Caco-2 (cell line): ENCODE data around the gene UBQLN4. TPM values are rescaled to one million over a fixed set of nuclear protein-coding genes. Genes with fewer than 3 reads are reported as not detected.
A peak's percentile ranks its signal among the peaks of the same experiment; 100 is the strongest.

Source experiments
- BruUV-seq: library from RNA; stranded (reverse); fragments of 400-500 nt; replicated peaks from 2 replicates; lab custom pipeline; 2021; lab: Mats Ljungman, UMichigan
- CTCF ChIA-PET: fragments of 300-600 bp; sonication (Branson Sonifier 250); formaldehyde crosslinking; loops from one replicate; lab custom pipeline; 2022; ENCODE audit warnings: antibody characterized with exemption; lab: Charles Lee
- POLR2A ChIA-PET: fragments of 300-600 bp; sonication (Branson Sonifier 250); formaldehyde crosslinking; loops from one replicate; lab custom pipeline; 2022; ENCODE audit warnings: antibody characterized with exemption; lab: Charles Lee
- DNase-seq, 2 experiments: peaks; one replicate each; pipeline versions ENCODE4 v3.0.0 to v3.0.0-alpha.2; 2020 to 2022
- H3K27me3 ChIP-seq: replicated peaks from 2 replicates; pipeline ENCODE4 v1.6.0; 2011; ENCODE audit warnings: low read length; ENCODE audit not compliant: control insufficient read depth, insufficient read depth
- H3K36me3 ChIP-seq: 2 replicates; pipeline ENCODE4 v1.5.1; 2011; ENCODE audit warnings: low read length; ENCODE audit not compliant: control insufficient read depth, insufficient read depth
- H3K4me1 ChIP-seq: fragments of 250-450 bp; sonication (Bioruptor Pico); 2 replicates; pipeline ENCODE4 v1.5.1; 2020; ENCODE audit warnings: mild to moderate bottlenecking
- H3K4me3 ChIP-seq: 2 replicates; pipeline ENCODE4 v1.5.1; 2011; ENCODE audit warnings: low read depth, mild to moderate bottlenecking, control low read depth, low read length
- H3K9me3 ChIP-seq: fragments of 250-450 bp; sonication (Bioruptor Pico); 2 replicates; pipeline ENCODE4 v1.5.1; 2020; ENCODE audit warnings: mild to moderate bottlenecking, moderate library complexity
- H3K27ac Mint-ChIP-seq: one replicate; pipeline ENCODE4 v1.8.0; 2022; ENCODE audit warnings: mixed read lengths; ENCODE audit not compliant: unreplicated experiment
- H3K27me3 Mint-ChIP-seq: one replicate; pipeline ENCODE4 v1.8.0; 2022; ENCODE audit warnings: mixed read lengths; ENCODE audit not compliant: insufficient read depth, unreplicated experiment
- H3K36me3 Mint-ChIP-seq: one replicate; pipeline ENCODE4 v1.8.0; 2022; ENCODE audit warnings: mild to moderate bottlenecking, mixed read lengths; ENCODE audit not compliant: insufficient read depth, unreplicated experiment
- H3K4me1 Mint-ChIP-seq: one replicate; pipeline ENCODE4 v1.8.0; 2022; ENCODE audit warnings: low read depth, mixed read lengths; ENCODE audit not compliant: unreplicated experiment
- H3K4me3 Mint-ChIP-seq: one replicate; pipeline ENCODE4 v1.8.0; 2022; ENCODE audit warnings: mild to moderate bottlenecking, moderate library complexity, mixed read lengths; ENCODE audit not compliant: unreplicated experiment
- H3K9me3 Mint-ChIP-seq: one replicate; pipeline ENCODE4 v1.8.0; 2022; ENCODE audit warnings: mixed read lengths; ENCODE audit not compliant: unreplicated experiment
- intact Hi-C: fragments of 100-400 bp; cut with micrococcal nuclease; formaldehyde crosslinking; loops from one replicate; pipeline ENCODE4 v1.10.0; 2022; ENCODE audit not compliant: unreplicated experiment
- total RNA-seq: library from RNA; stranded (reverse); gene quantifications from 2 replicates; pipeline ENCODE4 v1.2.3, GENCODE V29; 2022
- TF ChIP-seq, protein P1 (sequence below), 2 experiments: fragments of 200-600 bp in 1 of 2; IDR thresholded peaks; 1 replicate in 1 of 2; 2 replicates in 1 of 2; pipeline versions ENCODE4 v1.5.1 to v1.8.0; 2011 to 2022; ENCODE audit warnings: antibody characterized with exemption in 1 of 2, control low read depth in 1 of 2, inconsistent platforms in 1 of 2, low read depth in 1 of 2, low read length in 1 of 2, mild to moderate bottlenecking in 1 of 2, moderate library complexity in 1 of 2; ENCODE audit not compliant: insufficient read depth in 1 of 2, severe bottlenecking in 1 of 2, unreplicated experiment in 1 of 2

UBQLN4 gene
- total RNA-seq, 1 experiment from 2014 or later, result 60.9 TPM

DNA sequence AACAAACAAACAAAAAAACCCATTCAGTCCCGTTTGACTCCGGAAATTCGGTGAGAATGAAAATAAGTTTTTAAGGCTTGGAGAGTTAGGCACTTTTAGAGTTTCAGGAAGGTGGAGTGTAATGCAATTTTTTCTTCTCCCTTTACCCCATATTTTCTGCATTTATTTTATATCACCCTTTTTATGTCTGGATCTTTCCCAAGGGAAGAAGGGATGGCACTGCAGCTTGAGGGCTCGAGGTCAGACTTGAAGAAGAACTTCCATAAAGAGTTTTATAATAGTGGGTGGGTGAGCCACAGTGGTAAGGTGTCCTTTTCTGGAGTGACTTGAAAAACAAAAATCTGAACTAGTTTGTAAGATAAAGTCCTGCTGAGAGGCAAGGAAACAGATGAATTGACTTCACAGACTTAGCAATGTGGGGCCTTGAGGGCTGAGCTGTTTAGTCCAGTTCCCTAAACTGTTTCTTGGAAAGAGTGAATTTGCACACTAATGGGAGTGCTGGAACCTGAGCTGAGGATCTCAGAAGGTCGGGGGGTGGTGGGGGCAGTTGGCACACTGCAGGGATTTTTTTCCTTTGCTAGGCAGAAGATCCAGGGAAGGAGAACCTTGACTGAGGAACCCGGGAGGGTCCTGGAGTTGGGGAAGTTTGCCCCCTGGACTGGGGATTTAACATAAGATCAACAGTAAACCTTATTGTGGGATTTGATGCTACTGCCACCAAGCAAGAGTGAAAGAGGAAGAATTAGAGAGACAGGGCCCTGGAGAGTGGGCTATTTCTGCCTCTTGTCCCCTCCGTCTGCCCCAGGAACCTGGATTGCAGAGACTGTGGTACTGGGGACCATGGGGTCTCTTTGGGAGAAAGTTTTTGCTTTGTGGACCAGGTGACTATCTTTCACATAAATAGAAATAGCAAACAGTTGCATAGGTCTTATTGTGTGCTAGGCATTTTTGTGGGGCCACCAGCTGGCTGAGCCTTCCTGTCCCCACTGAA lies 30.5 kb upstream of the UBQLN4 start:
- Mint-ChIP-seq H3K27ac (peak overlapping the region; percentile 71), H3K9me3 (no peaks in the 10 kb centered on the region), H3K4me1 (peaks cover 31% of the 10 kb centered on the region), H3K27me3 (no peaks in the 10 kb centered on the region), H3K36me3 (peaks cover 8% of the 10 kb centered on the region), H3K4me3 (peak overlapping the region; percentile 88)
- Histone ChIP-seq H3K36me3 (no peaks in the 10 kb centered on the region), H3K27me3 (no peaks in the 10 kb centered on the region), H3K9me3 (no peaks in the 10 kb centered on the region), H3K4me1 (peaks cover 34% of the 10 kb centered on the region), H3K4me3 (peak overlapping the region; percentile 83)
- ChIA-PET CTCF (interaction anchor here (0.9 to 1.3 kb wide), 2 partner anchors 33 to 141 kb away, joined by 3 read pairs; no protein-coding TSS in a partner anchor), POLR2A (interaction anchor here (2.2 kb wide), 1 partner anchor 23 kb away, joined by 5 read pairs; the partner anchor contains the start of gene RAB25)
- no peak for DNase-seq
- TSS peak; percentile 59 for BruUV-seq
- intact Hi-C loops, result no loop called here
- TF ChIP-seq, protein P1, sequence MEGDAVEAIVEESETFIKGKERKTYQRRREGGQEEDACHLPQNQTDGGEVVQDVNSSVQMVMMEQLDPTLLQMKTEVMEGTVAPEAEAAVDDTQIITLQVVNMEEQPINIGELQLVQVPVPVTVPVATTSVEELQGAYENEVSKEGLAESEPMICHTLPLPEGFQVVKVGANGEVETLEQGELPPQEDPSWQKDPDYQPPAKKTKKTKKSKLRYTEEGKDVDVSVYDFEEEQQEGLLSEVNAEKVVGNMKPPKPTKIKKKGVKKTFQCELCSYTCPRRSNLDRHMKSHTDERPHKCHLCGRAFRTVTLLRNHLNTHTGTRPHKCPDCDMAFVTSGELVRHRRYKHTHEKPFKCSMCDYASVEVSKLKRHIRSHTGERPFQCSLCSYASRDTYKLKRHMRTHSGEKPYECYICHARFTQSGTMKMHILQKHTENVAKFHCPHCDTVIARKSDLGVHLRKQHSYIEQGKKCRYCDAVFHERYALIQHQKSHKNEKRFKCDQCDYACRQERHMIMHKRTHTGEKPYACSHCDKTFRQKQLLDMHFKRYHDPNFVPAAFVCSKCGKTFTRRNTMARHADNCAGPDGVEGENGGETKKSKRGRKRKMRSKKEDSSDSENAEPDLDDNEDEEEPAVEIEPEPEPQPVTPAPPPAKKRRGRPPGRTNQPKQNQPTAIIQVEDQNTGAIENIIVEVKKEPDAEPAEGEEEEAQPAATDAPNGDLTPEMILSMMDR (IDR thresholded peaks at IDR 0.05; ENCODE audit: insufficient read depth in 1 of 2, low read depth in 1 of 2, low read length in 1 of 2, severe bottlenecking in 1 of 2, unreplicated experiment in 1 of 2), result no peak

DNA sequence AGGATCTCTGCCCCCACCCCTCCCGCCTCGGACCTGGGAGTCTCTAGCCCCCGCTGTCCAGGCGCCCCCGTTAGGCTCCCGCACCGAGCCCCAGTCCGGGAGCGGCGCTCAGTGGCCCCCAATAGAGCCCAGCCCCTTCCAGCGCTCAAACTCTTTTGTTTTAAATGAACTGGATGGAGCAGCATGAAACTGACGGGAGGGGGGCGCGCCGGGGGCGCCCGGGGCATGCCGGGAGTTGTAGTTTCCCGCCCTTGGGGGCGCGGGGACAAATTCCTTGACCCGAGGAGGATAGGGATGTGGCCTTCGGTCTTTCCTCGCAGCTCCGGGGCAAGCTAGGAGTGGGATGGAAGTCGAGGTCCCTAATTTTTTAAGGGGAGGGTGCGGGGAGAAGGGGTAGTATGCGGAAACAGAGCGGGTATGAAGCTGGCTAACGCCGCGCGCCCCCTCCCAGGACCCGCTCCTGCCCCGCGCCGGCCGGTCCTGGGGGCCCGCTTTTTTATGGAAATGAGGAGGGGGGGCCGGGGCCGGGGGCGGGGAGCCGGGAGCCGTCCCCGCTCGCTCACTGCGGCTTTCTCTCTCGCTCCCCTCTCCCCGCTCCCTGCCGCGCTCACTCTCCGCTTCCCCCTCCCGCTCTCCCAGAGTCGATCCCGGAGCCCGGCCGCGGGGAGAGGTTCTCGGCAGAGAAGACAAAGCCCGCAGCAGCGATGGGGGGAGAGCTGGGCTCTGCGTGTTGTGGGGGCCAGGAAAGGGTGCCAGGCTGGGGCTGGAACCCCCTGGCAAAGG lies 28.9 kb upstream of the UBQLN4 start, which contains the start of gene MEX3A:
Gene MEX3A (minus strand): TSS at position 157 of the 783 bp plus-strand sequence. CDS start 467 bp downstream, outside the sequence.
- H3K4me3 Mint-ChIP-seq, result peak within 1 kb of the TSS; percentile 88
- H3K4me1 Mint-ChIP-seq, result peaks cover 31% of the 10 kb centered on the region
- no peaks in the 10 kb centered on the region for H3K9me3 Mint-ChIP-seq
- H3K36me3 Mint-ChIP-seq, result peaks cover 8% of the 10 kb centered on the region
- no TSS peak for BruUV-seq
- CTCF ChIA-PET, result interaction anchor here (0.6 to 1.3 kb wide), 5 partner anchors 14 to 143 kb away, joined by 3 to 4 read pairs (median 3); partner anchors contain the start of gene ARHGEF2
- TF ChIP-seq, protein P1 (IDR thresholded peaks at IDR 0.05; ENCODE audit: insufficient read depth in 1 of 2, low read depth in 1 of 2, low read length in 1 of 2, severe bottlenecking in 1 of 2, unreplicated experiment in 1 of 2), result no peak
- Histone ChIP-seq H3K27me3 (no peaks in the 10 kb centered on the region), H3K36me3 (no peaks in the 10 kb centered on the region; the same call in 1 of the 2 replicates), H3K9me3 (no peaks in the 10 kb centered on the region), H3K4me1 (peaks cover 33% of the 10 kb centered on the region), H3K4me3 (peak within 1 kb of the TSS; percentile 83)
- intact Hi-C loops, result no loop called here
- peak; percentile 87 to 90 for DNase-seq
- POLR2A ChIA-PET, result interaction anchor here (0.7 to 2.2 kb wide), 2 partner anchors 9 to 22 kb away, joined by 4 to 5 read pairs; partner anchors contain the start of gene RAB25
- no peaks in the 10 kb centered on the region for H3K27me3 Mint-ChIP-seq
- H3K27ac Mint-ChIP-seq, result peak within 1 kb of the TSS; percentile 71
